Motor neuron (in vitro differentiated cells): ENCODE results near the gene GRID1. TPM values are rescaled to one million over a fixed set of nuclear protein-coding genes. Genes with fewer than 3 reads are reported as not detected.
A peak's percentile ranks its signal among the peaks of the same experiment; 100 is the strongest.
"Not testable (repeated sequence)": the region's sequence is repeated elsewhere in the genome, so short reads cannot be mapped to it uniquely, and the experiment has no call there.

Experiments used
- ATAC-seq, 8 experiments: fragments of 200-7000 bp; cut with Tn5 transposase; replicated peaks in 6 of 8; 2 replicates each; pipeline ENCODE4 v1.8.0; 2021; ENCODE audit warnings: mild to moderate bottlenecking in 8 of 8, moderate library complexity in 8 of 8
- H3K27ac ChIP-seq, 2 donors: fragments of 250-450 bp; sonication (Bioruptor Pico); 2 replicates each; pipeline ENCODE4 v1.9.0; 2021; ENCODE audit warnings: antibody characterized with exemption in 2 of 2, mild to moderate bottlenecking in 2 of 2, moderate library complexity in 1 of 2
- H3K4me1 ChIP-seq, 2 donors: fragments of 250-450 bp; sonication (Bioruptor Pico); replicated peaks in 1 of 2; 2 replicates each; pipeline ENCODE4 v1.6.1; 2021; ENCODE audit warnings: antibody characterized with exemption in 2 of 2, mild to moderate bottlenecking in 2 of 2, moderate library complexity in 1 of 2
- H3K4me3 ChIP-seq, 5 donors: fragments of 250-450 bp; sonication (Bioruptor Pico); 2 replicates each; pipeline ENCODE4 v1.9.0; 2021; ENCODE audit warnings: antibody characterized with exemption in 5 of 5, mild to moderate bottlenecking in 5 of 5, moderate library complexity in 4 of 5
- WGBS, 10 experiments: fragments of 450-650 bp; shearing (Covaris generic); methylation state at CpG; one replicate each; pipeline ENCODE4 v1.0.0; 2022; 5-methylcytosine and 5-hydroxymethylcytosine counted together
- in situ Hi-C, 9 experiments: fragments of 400-800 bp; cut with MboI; loops; one replicate each; pipeline ENCODE4 v1.15.0; 2021; ENCODE audit warnings: low sequenced_read_pairs in 9 of 9, low pct_unique_long_range_greater_than_20kb in 2 of 9; ENCODE audit not compliant: unreplicated experiment in 9 of 9
- total RNA-seq, 8 experiments: library from RNA; unstranded; fragments of 300-600 nt; gene quantifications; 2 replicates each; pipeline versions ENCODE4 v1.2.3 to v1.2.4, GENCODE V29; 2022

GRID1 gene
- total RNA-seq, 8 experiments from 2014 or later: 0.15 to 10.0 (median 6.0) TPM

- in situ Hi-C loops: no loop called here
- 80 to 100% (median 94%) methylated on average over 1 to 5 of the region's 5 CpGs; no CpG with 5 or more reads in 3 of the 10 experiments for WGBS, 10 experiments
- peaks cover 11 to 17% of the 10 kb centered on the region in 2 donors for H3K4me1 ChIP-seq
- H3K27ac ChIP-seq: no peak overlapping the region
- no peak overlapping the region for H3K4me3 ChIP-seq
- ATAC-seq: no peak
These were observed 121.6 kb downstream of the GRID1 start for GRCh38 chr10:86245015-86245394.

- Histone ChIP-seq H3K4me3 (no peak overlapping the region), H3K4me1 (peaks cover 11 to 17% of the 10 kb centered on the region in 2 donors), H3K27ac (peak overlapping the region in 1 of 2 donors; percentile 52)
- 0 to 30% (median 16%) methylated on average over 2 to 10 of the region's 16 CpGs; no CpG with 5 or more reads in 3 of the 10 experiments for WGBS, 10 experiments
- in situ Hi-C loops: no loop called here
- ATAC-seq: peak; percentile 84 to 100 (median 100)
These were observed 122.1 kb downstream of the GRID1 start for GRCh38 chr10:86244297-86245014.

GRCh38 chr10:86243651-86244155 lies 122.9 kb downstream of the GRID1 start:
- 50 to 100% (median 80%) methylated on average over 1 to 4 of the region's 10 CpGs; no CpG with 5 or more reads in 4 of the 10 experiments for WGBS, 10 experiments
- ATAC-seq: no peak
- H3K27ac ChIP-seq: peak overlapping the region in 1 of 2 donors; percentile 52

GRCh38 chr10:86242761-86243160 lies 123.8 kb downstream of the GRID1 start:
- H3K4me3 ChIP-seq: no peak overlapping the region
- H3K4me1 ChIP-seq: peaks cover 11 to 17% of the 10 kb centered on the region in 2 donors
- in situ Hi-C loops: no loop called here
- no peak overlapping the region for H3K27ac ChIP-seq
- no peak for ATAC-seq
- 80 to 100% (median 92%) methylated on average over 1 to 2 of the region's 4 CpGs; no CpG with 5 or more reads in 7 of the 10 experiments for WGBS, 10 experiments

More at GRCh38 chr10:86243651-86244155, 122.9 kb downstream of the GRID1 start:
- in situ Hi-C loops: no loop called here
- Histone ChIP-seq H3K4me1 (peaks cover 11 to 17% of the 10 kb centered on the region in 2 donors), H3K4me3 (no peak overlapping the region)

GRCh38 chr10:86238089-86238488 lies 128.5 kb downstream of the GRID1 start:
- ATAC-seq, H3K27ac ChIP-seq, in situ Hi-C loops, H3K4me3 ChIP-seq: not testable (repeated sequence)
- 0 to 9% (median 0%) methylated on average over 1 of the region's 2 CpGs; no CpG with 5 or more reads in 1 of the 10 experiments for WGBS, 10 experiments
- H3K4me1 ChIP-seq: peaks cover 10 to 13% of the 10 kb centered on the region in 2 donors

- H3K27ac ChIP-seq: no peak overlapping the region
- ATAC-seq: no peak
- peaks cover 17 to 18% of the 10 kb centered on the region in 2 donors for H3K4me1 ChIP-seq
- no peak overlapping the region for H3K4me3 ChIP-seq
- 0 to 100% (median 60%) methylated on average over 1 to 9 of the region's 11 CpGs; no CpG with 5 or more reads in 1 of the 10 experiments for WGBS, 10 experiments
- in situ Hi-C loops: no loop called here
These were observed 131.9 kb downstream of the GRID1 start for GRCh38 chr10:86234541-86235270.

GRCh38 chr10:86234107-86234506 lies 132.5 kb downstream of the GRID1 start:
- WGBS, 10 experiments: 21 to 92% (median 40%) methylated on average over 1 to 7 of the region's 7 CpGs; no CpG with 5 or more reads in 2 of the 10 experiments
- no peak for ATAC-seq
- in situ Hi-C loops: no loop called here
- Histone ChIP-seq H3K27ac (no peak overlapping the region), H3K4me3 (no peak overlapping the region), H3K4me1 (peaks cover 17 to 18% of the 10 kb centered on the region in 2 donors)

GRCh38 chr10:86233131-86233530 lies 133.5 kb downstream of the GRID1 start:
- WGBS, 10 experiments: 30 to 80% (median 43%) methylated on average over 2 to 4 of the region's 7 CpGs; no CpG with 5 or more reads in 7 of the 10 experiments
- ATAC-seq: peak in 3 of 8 experiments; percentile 23 to 37 (median 32)
- H3K4me1 ChIP-seq: peaks cover 17 to 18% of the 10 kb centered on the region in 2 donors
- no peak overlapping the region for H3K27ac ChIP-seq
- H3K4me3 ChIP-seq: no peak overlapping the region
- in situ Hi-C loops: no loop called here

- peaks cover 17 to 18% of the 10 kb centered on the region in 2 donors for H3K4me1 ChIP-seq
- H3K27ac ChIP-seq: no peak overlapping the region
- 0 to 17% (median 0%) methylated on average over 1 of the region's 1 CpG; no CpG with 5 or more reads in 3 of the 10 experiments for WGBS, 10 experiments
- in situ Hi-C loops: no loop called here
- ATAC-seq: peak in 5 of 8 experiments; percentile 29 to 60 (median 42)
- no peak overlapping the region for H3K4me3 ChIP-seq
These were observed 134.0 kb downstream of the GRID1 start for GRCh38 chr10:86232644-86233043.

- H3K27ac ChIP-seq: no peak overlapping the region
- 35 to 100% (median 77%) methylated on average over 2 to 8 of the region's 11 CpGs; no CpG with 5 or more reads in 2 of the 10 experiments for WGBS, 10 experiments
- no peak overlapping the region for H3K4me3 ChIP-seq
- peaks cover 17 to 18% of the 10 kb centered on the region in 2 donors for H3K4me1 ChIP-seq
- in situ Hi-C loops: no loop called here
- ATAC-seq: no peak
These were observed 134.6 kb downstream of the GRID1 start for GRCh38 chr10:86231796-86232560.

GRCh38 chr10:86230557-86231180 lies 135.9 kb downstream of the GRID1 start:
- Histone ChIP-seq H3K4me3 (no peak overlapping the region), H3K4me1 (peaks cover 17 to 18% of the 10 kb centered on the region in 2 donors), H3K27ac (no peak overlapping the region)
- ATAC-seq: no peak
- 37 to 100% (median 67%) methylated on average over 1 to 3 of the region's 7 CpGs; no CpG with 5 or more reads in 4 of the 10 experiments for WGBS, 10 experiments
- in situ Hi-C loops: no loop called here
